GM13977 (cell line): ENCODE results near the gene FAM171A1.

Experiments
- DNase-seq: peaks from one replicate; pipeline ENCODE4 v3.0.0; 2012; ENCODE audit warnings: low spot score
- CTCF ChIP-seq: IDR thresholded peaks from 2 replicates; pipeline ENCODE4 v1.5.1; 2012; ENCODE audit warnings: mild to moderate bottlenecking, control low read depth; ENCODE audit not compliant: insufficient read depth; ENCODE audit errors: extremely low read depth, missing control alignments
- in situ Hi-C: fragments of 300-500 bp; cut with MboI; formaldehyde crosslinking; loops from one replicate; pipeline ENCODE4 v1.12.0; 2022; ENCODE audit warnings: low sequenced_read_pairs, low pct_unique_long_range_greater_than_20kb, mixed read lengths, inconsistent platforms; ENCODE audit not compliant: unreplicated experiment

FAM171A1 gene

GRCh38 chr10:15253951-15254807 is 116.9 kb downstream of the FAM171A1 start:
- in situ Hi-C loops = no loop called here
- DNase-seq = peak; percentile 51
- TF ChIP-seq CTCF = no peak

- in situ Hi-C loops = no loop called here
- no peak for TF ChIP-seq CTCF
- DNase-seq = no peak
Measured at GRCh38 chr10:15252396-15252795, 118.7 kb downstream of the FAM171A1 start.

GRCh38 chr10:15251791-15252380 is 119.2 kb downstream of the FAM171A1 start:
- in situ Hi-C loops = no loop called here
- DNase-seq = no peak
- no peak for TF ChIP-seq CTCF

GRCh38 chr10:15245530-15245929 is 125.6 kb downstream of the FAM171A1 start:
- TF ChIP-seq CTCF = peak; percentile 38
- in situ Hi-C loops = no loop called here
- no peak for DNase-seq

- TF ChIP-seq CTCF = no peak
- in situ Hi-C loops = no loop called here
- no peak for DNase-seq
Measured at GRCh38 chr10:15244635-15245197, 126.4 kb downstream of the FAM171A1 start.

GRCh38 chr10:15242261-15242840 is 128.7 kb downstream of the FAM171A1 start:
- TF ChIP-seq CTCF = no peak
- no peak for DNase-seq
- in situ Hi-C loops = no loop called here
